Raji (cell line): ENCODE measurements around the gene CPNE6.

ENCODE experiments used
- POLR2A ChIP-seq: IDR thresholded peaks from 2 replicates; pipeline ENCODE4 v1.6.1; 2011; ENCODE audit warnings: low read depth, low read length, control low read depth; ENCODE audit not compliant: insufficient read depth

Gene CPNE6

GRCh38 chr14:24065408-24065807 lies 6.0 kb upstream of the CPNE6 start:
- no peak for TF ChIP-seq POLR2A

- no peak for TF ChIP-seq POLR2A
These were observed 4.7 kb upstream of the CPNE6 start for GRCh38 chr14:24066496-24067132.

GRCh38 chr14:24067133-24068082 lies 4.0 kb upstream of the CPNE6 start:
- no peak for TF ChIP-seq POLR2A

- TF ChIP-seq POLR2A = no peak
These were observed 2.5 kb upstream of the CPNE6 start for GRCh38 chr14:24068711-24069410.

- no peak for TF ChIP-seq POLR2A
These were observed 2.0 kb upstream of the CPNE6 start for GRCh38 chr14:24069411-24069735.

GRCh38 chr14:24070285-24071143 lies 848 bp upstream of the CPNE6 start:
- no peak for TF ChIP-seq POLR2A

- TF ChIP-seq POLR2A = no peak
These were observed 571 bp downstream of the CPNE6 start for GRCh38 chr14:24071836-24072430.

- no peak for TF ChIP-seq POLR2A
These were observed 1.1 kb downstream of the CPNE6 start for GRCh38 chr14:24072436-24072835.

- no peak for TF ChIP-seq POLR2A
These were observed 1.8 kb downstream of the CPNE6 start for GRCh38 chr14:24072881-24073877.

- no peak for TF ChIP-seq POLR2A
These were observed 3.5 kb downstream of the CPNE6 start for GRCh38 chr14:24074625-24075484.

GRCh38 chr14:24075485-24076301 lies 4.3 kb downstream of the CPNE6 start:
- no peak for TF ChIP-seq POLR2A

GRCh38 chr14:24076302-24076601 lies 4.9 kb downstream of the CPNE6 start:
- TF ChIP-seq POLR2A = no peak

GRCh38 chr14:24077086-24077485 lies 5.7 kb downstream of the CPNE6 start:
- TF ChIP-seq POLR2A = no peak
